ENCODE results near the gene TUBGCP6.

TUBGCP6 gene

DNA sequence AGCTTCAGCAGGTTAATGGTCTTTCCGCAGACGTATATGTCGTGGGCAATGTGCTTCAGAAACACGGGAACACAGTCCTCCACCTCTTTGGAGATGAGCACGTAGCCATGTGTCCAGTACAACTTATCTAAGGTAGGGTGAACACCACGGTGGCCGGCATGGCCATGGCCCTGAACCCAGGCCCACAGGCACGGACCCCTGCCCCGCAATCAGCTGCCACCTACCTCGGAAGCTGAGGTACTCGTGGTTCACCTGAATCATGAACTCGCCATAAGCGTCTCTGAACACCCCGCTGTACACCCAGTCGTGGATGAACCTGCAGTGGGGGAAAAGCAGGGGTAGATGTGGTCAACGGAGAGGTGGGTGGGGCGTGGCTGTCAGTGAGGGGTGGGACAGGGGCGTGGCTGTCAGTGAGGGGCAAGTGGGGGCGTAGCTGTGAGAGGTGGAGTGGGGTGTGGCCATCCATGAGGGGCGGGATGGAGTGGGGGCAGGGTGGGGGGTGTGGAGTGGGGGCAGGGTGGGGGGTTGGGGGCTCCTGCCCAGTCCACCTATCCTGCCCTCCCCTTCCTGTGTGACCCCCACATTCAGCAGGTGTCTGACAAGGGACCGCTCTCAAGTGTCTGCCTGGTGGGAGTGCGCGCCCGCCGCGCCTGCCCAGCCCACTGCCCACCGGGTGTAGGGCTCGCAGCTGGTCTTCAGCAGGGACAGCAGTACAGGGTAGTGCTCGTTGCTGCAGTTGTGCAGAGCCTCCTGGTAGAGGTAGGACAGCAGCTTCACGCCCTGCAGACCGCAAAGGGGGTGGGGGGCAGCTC, 18.6 kb downstream of the TUBGCP6 start:
- no peak for DNase-seq

- DNase-seq: no peak
Measured at GRCh38 chr22:50225200-50225969, 19.4 kb downstream of the TUBGCP6 start.

DNA sequence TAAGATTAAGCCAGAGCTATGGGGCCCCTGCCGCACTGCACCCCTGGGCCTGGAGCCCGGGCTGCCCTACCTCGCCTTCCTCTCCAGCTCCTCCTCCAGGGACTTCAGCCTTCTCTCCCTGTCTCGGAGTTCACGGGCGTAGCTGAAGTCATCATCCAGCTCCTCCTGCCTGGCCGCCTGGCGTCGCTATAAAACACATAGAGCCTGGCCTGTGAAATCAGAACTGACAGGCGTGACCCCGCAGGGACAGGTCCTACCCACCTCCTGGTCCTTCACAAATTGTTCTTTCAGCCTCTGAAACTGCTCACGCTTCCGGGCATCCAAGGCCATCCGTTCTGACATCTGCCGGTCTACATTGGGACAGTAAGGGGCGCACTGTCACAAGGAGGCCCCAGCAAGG, 20.8 kb downstream of the TUBGCP6 start:
- no peak for DNase-seq

- DNase-seq: no peak
Measured at GRCh38 chr22:50222508-50222907, 22.3 kb downstream of the TUBGCP6 start.

DNA sequence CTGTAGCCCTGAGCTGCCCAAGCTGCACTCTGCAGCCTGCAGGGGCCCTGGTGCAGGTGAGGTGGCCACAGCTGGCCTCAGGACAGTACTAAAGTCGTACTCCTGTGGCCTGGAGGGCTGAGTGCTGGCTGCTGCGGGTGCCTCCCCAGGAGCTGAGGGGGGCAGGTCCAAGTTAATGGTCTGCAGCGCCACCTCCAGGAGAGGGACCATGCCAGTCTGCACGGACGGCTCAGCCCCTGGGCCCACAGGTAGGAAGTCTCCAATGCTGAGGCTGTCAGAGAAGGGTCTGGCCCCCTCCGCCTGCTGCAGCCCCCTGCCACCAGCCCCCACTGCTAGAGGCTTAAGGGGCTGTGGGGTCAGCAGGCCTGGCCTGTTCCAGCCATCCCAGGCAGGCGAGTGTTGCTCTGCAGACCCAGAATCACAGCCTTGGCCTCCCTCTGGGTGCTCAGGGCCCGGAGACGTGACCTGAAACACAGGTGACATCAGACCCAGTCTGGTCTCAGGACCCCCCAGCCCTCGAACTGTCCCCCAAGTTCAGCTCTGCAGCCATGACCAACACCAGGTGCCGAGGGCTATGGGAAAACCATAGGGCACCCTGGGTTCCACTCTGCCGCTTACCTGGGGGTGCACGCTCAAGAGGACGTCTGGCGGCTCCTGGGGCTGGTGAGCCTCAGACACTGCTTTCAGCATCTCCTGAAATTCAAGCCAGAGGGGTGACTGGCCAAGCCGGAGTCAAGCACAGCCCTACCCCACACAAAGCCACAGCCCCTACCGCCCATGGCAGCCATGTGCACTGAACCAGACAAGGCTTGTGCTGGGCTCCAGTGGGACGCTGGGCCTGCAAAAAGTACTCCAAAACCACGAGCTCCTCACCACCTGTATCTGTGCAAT, 23.2 kb downstream of the TUBGCP6 start:
- no peak for DNase-seq

DNA sequence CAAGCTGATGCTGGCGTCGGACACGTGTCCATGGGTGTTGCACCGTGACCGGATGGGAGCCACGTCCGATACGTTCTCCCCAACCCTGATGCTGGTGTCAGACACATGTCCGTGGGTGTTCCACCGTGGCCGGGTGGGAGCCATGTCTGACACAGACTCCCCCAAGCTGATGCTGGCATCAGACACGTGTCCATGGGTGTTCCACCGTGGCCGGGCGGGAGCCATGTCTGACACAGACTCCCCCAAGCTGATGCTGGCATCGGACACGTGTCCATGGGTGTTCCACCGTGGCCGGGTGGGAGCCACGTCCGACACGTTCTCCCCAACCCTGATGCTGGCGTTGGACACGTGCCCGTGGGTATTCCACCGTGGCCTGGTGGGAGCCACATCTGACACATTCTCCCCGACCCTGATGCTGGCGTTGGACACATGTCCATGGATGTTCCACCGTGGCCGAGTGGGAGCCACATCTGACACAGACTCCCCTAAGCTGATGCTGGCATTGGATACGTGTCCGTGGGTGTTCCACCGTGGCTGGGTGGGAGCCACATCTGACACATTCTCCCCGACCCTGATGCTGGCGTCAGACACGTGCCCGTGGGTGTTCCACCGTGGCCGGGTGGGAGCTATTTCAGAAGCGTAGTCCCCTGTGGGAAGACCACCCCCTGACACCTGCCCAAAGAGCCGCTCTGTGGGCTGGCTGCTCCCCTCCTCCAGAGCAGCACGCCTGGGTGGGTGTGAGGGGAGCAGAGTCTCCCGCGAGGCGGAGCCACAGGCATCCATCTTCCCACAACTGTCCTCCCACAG, 24.0 kb downstream of the TUBGCP6 start:
- no peak for DNase-seq

GRCh38 chr22:50219800-50220602, 24.8 kb downstream of the TUBGCP6 start:
- no peak for DNase-seq

DNA sequence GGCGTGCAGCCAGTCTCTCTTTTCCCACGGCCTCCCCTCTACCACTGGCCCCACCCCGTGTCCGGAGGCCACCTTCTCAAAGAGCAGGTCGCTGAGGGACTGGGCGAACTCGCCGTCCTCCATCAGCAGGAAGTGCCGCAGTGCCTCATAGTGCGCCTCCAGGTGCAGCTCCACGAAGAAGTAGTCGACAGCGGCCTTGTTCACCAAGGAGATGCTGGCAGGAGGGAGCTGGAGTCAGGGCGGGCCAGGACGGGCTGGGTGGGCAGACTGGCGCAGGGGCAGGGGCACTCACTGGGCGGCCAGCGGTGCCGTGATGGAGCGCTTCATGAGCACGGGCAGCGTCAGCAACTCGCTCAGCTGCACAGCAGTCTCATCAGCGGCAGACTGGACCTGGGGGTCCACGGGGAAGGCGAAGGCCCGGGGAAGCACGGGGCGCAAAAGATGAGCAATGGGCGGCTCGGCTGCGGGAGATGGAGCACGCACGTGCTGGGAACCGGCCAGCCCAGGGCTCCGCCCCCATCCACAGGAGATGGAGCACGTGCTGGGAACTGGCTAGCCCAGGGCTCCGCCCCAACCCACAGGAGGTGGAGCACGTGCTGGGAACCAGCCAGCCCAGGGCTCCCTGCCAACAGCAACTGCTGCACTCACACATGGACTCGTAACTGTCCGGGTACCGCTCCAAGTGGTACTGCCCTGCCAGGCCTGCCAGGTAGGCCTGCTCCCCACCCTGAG, 25.7 kb downstream of the TUBGCP6 start:
- DNase-seq: no peak

GRCh38 chr22:50218153-50218995, 26.4 kb downstream of the TUBGCP6 start:
- no peak for DNase-seq

DNA sequence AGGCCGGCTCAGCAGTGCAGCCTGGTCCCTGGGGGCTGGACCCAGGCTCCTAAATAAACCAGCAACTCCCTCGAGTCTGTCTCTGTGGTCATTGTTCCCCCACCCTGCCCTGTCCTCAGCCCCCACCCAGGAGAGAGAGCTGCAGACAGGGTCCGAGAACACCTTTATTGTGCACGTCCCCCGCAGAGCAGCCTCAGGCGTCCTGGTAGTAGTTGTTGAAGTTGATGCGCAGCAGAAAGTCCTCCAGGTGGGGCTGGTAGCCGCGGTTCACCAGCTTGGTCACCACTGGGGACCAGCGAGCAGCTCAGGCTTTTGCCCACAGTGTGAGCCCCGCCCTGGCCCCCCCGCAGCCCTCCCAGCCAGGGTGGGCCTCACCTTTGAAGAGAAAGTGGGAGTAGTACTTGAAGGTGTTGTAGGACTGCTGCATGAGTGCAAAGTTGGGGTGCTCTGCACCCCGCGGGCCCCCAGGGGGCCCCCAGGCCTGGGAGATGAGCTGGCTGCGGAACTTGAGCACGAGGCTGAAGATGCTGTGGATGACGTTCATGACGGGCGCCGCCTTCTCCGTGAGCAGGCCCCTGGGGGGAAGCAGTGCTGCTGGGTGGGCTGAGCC, 27.2 kb downstream of the TUBGCP6 start:
- no peak for DNase-seq

DNA sequence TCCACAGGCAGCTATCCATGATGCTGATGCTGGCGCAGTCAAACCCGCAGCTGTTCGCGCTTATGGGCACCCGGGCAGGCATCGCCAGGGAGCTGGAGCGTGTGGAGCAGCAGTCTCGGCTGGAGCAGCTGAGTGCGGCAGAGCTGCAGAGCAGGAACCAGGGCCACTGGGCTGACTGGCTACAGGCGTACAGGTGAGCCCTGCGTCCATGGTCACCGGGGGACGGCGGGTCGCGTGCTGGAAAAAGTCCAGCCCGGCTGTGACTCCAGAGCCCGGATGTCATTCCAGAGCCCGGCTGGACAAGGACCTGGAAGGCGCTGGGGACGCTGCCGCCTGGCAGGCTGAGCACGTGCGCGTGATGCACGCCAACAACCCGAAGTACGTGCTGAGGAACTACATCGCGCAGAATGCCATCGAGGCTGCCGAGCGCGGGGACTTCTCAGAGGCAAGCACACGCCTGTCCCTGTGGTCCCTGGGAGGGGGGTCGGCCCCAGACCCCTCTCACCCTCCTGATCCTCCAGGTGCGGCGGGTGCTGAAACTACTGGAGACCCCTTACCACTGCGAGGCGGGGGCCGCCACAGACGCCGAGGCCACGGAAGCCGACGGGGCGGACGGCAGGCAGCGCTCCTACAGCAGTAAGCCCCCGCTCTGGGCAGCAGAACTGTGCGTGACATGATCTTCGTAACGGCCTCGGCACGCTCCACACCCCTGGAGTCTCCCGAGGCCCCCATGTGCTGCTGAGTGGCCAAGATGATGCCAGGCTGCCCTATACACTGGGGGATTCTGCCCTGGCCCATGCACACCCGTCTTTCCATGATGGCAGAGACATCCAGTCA, 27.9 kb downstream of the TUBGCP6 start:
- DNase-seq: no peak

GRCh38 chr22:50216055-50216683, 28.7 kb downstream of the TUBGCP6 start:
- DNase-seq: no peak

DNA sequence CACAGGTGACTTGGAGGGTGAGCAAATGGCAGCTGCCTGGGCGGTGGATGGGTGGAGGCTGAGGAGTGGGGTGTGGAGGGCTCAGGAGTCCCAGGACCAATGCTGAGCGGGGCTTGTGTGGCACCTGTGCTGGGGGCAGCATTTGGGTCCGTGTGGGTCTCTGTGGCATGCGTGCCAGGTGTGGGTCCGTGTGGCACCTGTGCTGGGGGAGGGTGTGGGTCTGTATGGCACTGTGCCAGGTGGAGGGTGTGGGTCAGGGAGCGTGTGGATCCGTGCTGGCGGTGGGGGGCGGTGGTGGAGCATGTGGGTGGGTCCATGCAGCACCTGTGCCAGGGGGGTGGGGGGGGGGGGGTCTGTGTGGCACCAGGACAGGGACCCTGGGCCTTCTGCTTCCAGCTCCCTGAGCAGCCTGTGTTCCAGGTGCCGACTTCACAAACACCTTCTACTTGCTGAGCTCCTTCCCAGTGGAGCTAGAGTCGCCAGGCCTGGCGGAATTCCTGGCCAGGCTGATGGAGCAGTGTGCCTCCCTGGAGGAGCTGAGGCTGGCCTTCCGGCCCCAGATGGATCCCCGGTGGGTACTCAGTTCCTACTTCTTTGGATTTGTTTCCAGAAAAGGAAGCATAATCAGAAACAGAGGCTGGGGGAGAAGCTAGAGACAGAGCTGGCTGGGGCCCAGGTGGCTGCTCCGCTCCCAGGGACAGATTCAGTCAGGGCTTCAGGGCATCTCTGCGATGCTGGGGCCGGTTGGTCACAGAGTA, 29.3 kb downstream of the TUBGCP6 start:
- no peak for DNase-seq

DNA sequence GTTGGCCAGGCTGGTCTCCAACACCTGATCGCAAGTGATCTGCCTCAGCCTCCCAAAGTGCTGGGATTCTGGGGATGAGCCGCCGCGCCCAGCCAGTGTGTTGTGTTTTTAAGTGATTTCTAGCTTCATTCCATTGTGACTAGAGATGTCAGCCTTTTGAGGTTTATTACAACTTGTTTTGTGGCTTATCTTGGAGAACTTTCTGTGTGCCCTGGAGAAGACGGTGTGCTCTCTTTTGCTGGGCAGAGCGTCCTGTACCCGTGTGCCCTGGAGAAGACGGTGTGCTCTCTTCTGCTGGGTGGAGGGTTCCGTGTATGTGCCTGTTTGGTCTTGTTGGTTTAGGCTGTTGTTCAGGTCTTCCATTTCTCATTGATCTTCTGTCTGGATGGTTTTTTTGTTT, 31.6 kb downstream of the TUBGCP6 start:
- no peak for DNase-seq

GRCh38 chr22:50211147-50211546, 33.7 kb downstream of the TUBGCP6 start:
- no peak for DNase-seq

- no peak for DNase-seq
Measured at GRCh38 chr22:50210378-50211139, 34.3 kb downstream of the TUBGCP6 start.
